K562 (cell line): ENCODE results near the gene PITRM1. TPM values are rescaled to one million over a fixed set of nuclear protein-coding genes. Genes with fewer than 3 reads are reported as not detected.

Source experiments
- ZBTB40 ChIP-seq, 2 experiments: fragments of 450-650 bp in 1 of 2; sonication (generic) in 1 of 2; formaldehyde crosslinking in 1 of 2; IDR thresholded peaks; 2 replicates each; pipeline versions ENCODE4 v1.7.1 to v1.9.0; 2016 to 2022; ENCODE audit warnings: inconsistent platforms in 1 of 2, mild to moderate bottlenecking in 1 of 2, missing genetic modification reagents in 1 of 2
- polyA plus RNA-seq, 8 experiments: library from polyadenylated mRNA; depleted of rRNA in 4 of 8; stranded (reverse) in 5 of 8; unstranded in 3 of 8; fragments of >200 nt; fragmentation: Nextera tagmentation in 2 of 8; fragmentation: Illumina TruSeq in 1 of 8; extraction: Ambion mirVana in 2 of 8; extraction: Trizol in 1 of 8; gene quantifications; 2 replicates each; pipeline versions ENCODE4 v1.2.1 to v1.2.3, GENCODE V29; 2011 to 2014; ENCODE audit warnings: inconsistent platforms in 1 of 8, missing spikeins in 1 of 8
- total RNA-seq, 7 experiments: library from RNA; depleted of rRNA in 6 of 7; stranded (reverse); fragments of >200 nt in 6 of 7; fragmentation: Illumina TruSeq in 2 of 7; extraction: Trizol in 2 of 7; gene quantifications; 2 replicates each; pipeline versions ENCODE4 v1.2.1 to v1.2.3, GENCODE V29; 2011 to 2021; ENCODE audit warnings: low replicate concordance in 1 of 7

The PITRM1 gene
- total and polyA plus RNA-seq, 9 of the 15 experiments (the other 6 are each of a cell fraction or from before 2014, with no cell fraction given) = 21.1 to 70.4 (median 39.7) TPM

GRCh38 chr10:3148994-3149393 is 23.6 kb downstream of the PITRM1 start (continued):
- TF ChIP-seq ZBTB40 (IDR thresholded peaks at IDR 0.05) (no peak), ZBTB40 (CRISPR knock-in tag; IDR thresholded peaks at IDR 0.05) (no peak)
